ENCODE data around the gene KLHL35. TPM values are rescaled to one million over a fixed set of nuclear protein-coding genes. Genes with fewer than 3 reads are reported as not detected.

The KLHL35 gene
- total RNA-seq, 1 experiment from 2014 or later, result not detected

DNA sequence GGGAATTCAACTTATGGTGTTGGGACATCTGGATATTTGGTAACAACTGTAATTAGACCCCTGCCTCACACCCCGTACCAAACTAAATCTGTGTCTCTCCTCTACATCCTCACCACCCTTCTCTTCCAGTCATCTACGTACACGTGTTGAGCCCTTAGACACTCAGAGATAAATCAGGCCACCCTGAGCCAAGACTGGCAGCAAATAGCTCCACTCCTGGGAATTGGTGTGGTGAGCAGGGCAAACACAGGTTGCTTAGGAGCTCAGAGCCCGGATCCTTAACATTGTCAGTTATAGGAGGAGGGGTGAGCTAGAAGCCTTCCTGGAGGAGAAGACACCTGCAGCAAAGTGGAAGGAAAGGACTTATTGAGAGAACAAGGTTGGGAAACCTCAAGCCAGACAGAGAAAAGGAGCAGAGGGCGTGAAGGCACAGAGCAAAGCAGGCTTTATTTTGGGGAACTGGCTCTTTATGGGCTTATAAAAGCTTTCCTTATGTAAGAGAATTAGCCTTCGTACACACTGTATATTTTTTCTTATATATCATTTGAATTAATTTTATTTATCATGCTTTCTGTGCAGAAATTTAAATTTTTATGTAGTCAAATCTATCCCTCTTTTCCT lies 36.9 kb upstream of the KLHL35 start:
- DNase-seq (ENCODE audit: low spot score), result no peak

DNA sequence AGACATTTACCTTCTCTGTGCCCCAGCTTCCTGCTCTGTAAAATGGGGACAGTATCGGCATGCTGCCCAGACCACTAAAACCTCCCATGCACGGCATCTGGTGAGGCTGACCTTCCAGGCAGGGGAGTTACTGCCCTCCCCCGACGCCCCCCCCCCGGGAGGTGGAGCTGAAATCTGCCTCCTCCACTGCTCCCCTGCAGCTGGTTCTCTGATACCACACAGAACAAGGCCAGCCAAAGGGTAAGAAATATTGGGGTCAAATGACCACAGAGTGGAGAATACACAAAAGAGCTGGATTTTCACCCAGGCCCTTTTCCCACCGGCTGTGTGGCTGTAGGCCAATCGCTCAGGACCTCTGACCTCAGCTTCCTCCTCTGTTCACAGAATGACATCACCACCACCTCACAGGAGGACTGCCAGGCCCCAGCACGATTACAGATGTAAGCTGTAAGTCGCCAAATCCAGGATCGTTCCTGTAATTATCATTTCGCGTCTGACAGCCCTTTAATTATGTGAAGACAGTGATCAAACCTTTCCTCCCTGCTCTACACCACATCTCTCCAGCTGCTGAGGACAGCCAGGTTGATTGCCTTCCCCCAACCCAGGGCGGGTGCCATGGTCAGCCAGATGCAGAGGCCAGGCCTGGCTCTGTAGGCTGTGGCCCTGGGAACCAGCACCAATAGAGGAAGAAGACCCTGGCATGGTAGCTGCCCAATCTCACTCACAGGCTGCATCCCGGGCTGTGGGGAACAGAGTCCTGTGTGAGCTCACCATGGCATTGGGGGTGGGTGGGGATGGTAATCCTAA lies 35.7 kb upstream of the KLHL35 start:
- peak; percentile 56 for DNase-seq (ENCODE audit: low spot score)

DNA sequence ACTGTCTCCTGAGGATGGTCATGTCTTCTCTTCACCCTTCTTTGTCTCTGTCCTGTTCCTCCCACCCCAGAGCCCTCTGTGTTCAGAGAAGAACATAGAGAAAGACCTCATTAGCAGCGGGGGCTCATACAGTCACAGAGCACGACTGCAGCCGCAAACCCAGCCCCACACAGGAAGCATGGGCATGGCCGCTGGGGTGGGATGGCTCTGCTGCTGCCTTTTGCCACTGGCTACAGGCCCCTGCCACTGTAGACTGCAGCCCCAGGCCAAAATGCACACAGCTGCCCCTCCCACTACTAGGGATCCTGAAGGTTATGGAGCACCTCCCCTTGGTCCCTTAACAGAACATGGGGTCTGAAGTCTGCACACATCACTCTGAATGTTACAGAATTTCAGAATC lies 34.9 kb upstream of the KLHL35 start:
- no peak for DNase-seq (ENCODE audit: low spot score)

DNA sequence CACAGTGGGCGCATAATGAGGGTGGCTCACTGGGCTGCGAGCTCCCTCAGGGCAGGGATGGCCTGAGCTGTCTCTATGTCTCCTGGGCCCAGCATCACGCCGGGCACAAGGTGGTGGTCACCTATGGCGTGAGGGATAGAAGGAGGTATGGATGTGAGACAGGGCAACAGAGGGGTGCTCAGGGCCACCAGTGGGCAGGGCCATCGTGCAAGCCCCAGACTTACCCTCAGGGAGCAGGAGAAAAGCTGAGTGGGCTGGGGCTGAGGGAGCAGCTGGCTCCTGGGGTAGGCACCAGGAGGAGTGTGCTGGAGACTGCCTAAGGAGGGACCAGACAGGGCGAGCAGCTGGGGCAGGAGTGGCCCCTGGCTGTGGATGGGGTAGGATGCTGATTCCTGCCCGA lies 34.3 kb upstream of the KLHL35 start:
- DNase-seq (ENCODE audit: low spot score), result no peak

DNA sequence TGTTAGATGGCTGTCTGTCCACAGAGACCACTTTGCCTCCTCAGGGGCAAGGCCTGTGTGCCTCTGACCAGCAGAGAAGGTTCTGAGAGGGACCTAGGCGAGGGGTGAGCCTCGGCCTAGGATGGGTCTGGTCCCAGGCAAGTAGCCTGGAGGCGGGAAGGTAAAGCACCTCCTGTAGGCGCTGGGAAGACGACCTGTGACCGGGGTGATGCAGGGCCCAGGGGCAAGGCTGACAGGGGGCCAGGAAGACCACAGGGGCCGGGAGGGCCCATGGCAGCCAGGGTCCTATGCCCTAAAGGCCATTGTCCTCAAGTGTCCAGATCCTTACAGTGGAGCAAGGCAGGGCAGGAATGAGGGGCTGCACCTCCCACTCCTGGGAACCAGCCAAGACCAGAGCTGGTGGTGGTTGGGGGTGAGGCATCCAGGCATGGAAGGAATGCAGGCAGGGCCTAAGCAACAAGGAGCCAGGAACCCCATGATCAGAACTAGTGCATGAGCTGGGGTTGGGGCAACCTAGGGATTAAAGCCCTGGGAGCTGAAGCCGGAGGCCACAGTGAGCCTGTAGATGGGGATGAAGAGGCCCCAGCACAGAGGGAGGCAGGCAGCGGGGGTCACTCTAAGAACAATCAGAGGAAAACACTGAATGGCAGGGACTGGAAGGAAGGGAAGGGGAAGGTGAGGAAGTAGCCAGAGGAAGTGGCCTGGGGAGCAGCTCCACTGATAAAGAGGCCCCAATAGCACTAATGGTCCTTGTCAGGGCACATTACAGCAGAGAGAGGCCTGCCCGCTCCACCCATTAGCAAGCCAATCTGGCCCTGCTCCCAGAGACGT lies 32.9 kb upstream of the KLHL35 start:
- DNase-seq (ENCODE audit: low spot score), result peak; percentile 31

DNA sequence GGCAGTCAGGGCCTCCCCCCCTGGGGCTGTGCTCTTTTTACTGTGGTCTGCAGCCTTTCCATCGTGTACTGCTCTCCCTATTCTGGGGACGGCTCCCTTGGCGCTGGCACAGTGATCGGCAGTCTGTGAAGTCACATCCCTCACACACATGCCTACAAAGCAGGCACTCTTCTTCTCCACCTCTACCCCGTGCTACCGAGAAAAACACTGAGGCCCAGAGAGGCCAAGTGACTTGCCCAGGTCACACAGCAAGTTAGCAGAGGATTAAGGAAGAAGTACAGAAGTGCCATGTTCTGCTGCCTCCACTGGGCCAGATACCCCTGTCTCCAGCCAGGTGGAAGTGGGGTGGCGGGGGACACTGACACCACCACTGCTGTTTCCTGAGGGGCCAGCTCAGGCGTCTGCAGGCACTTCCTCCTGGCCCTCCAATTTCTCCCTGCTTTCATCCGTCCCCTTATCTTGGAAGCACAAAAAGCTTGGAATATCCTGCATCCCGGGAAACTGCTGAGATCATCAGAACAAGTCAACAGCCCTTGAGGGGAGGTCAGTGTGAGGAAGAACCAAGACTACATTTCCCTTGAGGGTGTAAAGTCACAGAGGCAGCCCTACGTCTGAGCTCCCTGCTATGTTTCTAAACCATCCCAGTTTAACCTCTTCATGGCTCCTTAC lies 30.2 kb upstream of the KLHL35 start:
- DNase-seq (ENCODE audit: low spot score), result no peak

DNA sequence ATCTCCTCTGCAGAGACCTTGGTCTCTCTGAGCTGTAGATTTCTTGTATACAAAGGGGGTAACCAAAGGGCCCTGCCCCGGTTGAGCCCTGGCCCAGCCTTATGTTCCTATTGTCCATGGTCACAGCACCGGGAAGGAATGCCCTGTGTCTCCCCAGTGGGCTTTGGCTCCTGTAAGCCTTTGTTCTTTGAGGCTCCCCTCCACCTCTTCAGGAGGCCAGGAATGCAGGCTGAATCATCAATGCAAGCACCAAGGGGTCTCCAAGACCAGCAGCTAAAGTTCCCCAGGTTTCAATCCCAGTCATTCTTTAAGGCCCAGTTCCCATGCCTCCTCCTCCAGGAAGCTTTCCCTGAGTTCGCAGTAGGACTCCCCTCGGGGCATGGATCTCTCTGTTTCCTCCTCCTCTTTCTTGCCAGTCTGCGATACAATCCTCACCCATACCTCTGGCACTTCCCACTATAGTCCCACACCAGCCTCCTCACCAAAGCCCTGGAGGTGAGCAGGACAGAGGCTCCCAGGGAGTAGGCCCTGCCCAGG lies 29.2 kb upstream of the KLHL35 start:
- no peak for DNase-seq (ENCODE audit: low spot score)

DNA sequence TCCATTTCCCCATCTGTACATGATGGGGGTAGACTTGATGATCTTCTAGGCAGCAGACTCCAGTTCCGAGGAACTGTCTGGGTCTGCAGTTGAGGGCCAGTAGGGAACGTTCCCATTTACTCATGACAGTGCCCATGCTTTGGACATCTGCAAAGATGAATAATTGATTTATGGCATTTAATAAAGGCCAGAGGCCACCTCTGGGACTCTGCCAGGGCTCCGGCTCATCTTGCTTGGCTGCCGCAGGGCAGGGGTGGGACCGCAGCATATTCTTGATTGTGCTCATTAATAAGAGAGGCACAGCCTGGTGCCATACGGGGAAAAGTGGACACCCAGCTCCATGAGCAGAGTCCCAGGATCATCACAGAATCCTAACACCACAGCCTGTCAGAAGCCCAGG lies 28.1 kb upstream of the KLHL35 start:
- no peak for DNase-seq (ENCODE audit: low spot score)

DNA sequence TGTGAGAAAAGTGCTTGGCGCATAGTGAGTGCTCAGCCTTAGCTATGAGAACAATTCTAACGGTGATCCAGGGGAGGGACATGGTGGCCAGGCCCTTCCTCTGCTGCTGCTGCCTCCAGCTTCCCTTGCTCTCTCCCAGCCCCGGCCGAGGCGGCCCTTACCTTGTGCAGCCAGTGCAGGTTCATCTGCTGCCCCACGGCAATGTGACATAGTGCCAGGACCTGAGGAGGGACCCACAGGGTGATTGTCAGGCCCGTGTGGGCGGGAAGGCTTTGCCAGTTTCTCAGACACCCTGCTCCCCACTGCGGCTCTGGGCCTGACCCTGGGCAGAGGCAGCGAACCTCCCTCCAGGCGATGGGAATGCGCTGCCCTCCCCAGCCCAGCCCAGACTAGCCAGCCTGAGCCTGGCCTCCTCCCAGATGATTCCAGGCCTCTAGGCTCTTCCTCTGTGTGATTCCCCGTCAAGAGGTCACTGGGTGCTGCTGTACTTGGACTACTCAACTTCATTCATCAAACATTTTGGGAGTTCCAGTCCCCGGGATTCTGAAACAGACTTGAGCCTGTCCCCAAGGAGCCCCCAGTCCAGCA lies 23.7 kb upstream of the KLHL35 start:
- no peak for DNase-seq (ENCODE audit: low spot score)

DNA sequence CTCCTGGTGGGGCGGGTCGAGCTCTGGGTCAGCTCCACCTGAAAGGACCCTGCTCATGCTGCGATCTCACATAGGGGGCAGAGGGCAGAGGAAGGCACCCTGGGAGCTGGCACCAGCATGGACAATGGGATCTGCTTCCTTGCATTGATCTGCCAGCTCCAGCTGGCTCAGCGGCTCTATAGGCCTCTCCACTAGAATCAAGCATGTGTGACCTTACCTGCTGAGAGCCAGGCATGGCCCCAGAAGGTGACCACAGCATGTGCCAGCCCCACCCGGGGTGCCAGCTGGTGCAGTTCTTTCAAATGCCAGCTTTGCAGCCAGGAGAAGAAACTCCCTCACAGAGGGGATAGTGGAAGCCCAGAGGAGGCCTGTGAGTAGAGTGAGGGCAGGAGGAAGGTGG lies 22.0 kb upstream of the KLHL35 start:
- no peak for DNase-seq (ENCODE audit: low spot score)

DNA sequence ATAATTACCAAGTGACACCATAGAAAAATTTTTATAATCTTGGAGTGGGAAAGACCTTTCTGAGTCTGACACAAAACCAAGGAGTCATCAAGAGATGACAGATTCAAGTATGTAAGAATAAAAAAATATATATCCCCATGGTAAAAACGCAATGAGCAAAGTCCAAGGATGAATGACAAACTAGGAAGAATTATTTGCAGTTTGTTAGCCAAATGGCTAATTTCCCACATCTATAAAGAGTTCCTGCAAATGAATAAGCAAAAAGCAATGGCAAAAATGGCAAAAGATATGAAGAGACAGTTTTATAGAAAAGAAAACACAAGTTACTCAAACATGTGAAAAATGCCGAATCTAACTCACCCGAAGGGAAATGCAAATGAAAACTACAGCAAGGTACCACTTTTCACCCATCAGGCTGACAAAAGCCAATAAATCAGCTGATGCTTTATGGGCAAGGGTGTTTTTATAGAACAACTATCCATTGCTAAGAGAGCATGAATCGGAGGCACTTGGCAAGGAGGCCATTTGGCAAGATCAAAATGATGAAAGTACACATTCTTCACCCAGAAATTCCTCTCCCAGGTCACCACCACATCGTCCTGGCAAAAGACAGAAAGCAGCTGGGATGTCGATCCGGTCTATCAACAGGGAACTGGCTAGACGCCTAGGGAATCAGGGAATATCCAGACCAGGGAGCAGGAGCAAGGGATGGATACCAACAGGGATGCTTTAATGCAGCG lies 21.1 kb upstream of the KLHL35 start:
- peak; percentile 87 for DNase-seq (ENCODE audit: low spot score)

DNA sequence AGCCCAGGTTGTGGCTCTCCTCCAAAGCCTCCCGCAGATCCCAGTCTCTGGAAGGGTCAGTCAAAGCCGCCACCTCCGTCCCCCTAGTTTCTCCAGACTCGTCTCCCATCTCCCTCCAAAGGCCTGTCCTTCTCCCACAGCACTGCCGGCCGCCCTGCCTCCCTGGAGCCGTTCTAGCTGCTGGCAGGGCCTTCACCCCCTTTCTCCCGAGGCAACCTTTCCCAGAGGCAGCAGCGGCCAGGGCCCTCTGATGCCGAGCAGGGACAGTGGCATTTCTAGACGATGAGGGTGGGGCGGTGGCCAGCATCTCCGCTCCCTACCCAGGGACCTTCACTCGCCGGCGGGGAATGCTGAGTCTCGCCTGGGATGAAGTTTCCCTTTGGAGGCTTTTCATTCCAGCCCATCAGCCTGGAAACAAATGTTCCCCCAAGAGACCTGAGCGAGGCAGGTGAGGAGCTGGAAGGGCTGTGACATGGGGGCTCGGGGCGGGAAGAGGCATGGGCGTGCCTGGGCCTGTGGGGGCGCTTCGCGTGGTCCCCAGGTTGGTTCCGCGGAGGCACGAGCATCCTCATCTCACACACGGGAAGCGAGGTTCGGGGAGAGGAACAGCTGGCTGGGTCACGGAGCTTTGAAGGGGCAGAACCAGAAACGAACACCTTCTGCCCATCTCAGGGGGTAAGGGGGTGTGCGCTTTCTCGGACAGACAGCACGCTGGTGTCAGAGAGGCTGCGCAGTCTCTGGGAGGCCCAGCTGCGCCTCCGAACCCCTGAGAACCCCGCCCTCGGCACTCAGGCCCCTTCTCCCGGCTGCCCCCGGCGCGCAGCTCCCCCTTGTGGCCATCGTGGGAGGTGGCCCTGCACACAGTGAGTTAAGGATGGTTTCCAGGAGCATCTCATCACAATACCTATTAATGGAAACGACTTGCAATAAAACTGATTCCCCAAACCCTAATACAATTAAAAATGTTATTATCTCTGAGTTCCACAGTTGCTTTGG lies 18.1 kb upstream of the KLHL35 start:
- no peak for DNase-seq (ENCODE audit: low spot score)

DNA sequence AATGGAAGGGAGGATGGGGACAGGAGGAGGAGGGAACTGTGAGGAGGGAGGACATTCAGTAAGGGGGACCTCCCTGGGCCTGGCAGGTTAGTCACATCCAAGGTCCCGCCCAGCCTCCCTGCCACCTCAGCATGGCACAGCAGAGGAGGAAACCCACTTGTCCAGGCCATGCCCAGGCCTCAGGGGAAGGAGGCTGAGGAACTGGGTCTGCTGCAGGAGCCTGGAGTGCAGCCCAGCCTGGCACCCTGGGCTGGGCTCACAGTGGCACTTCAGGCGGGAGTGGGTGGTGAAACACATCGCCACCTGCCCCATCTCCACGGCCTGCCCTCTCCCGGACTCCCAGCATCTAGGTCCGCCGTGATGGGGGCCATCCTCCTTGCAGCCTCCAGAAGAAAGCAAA lies 17.2 kb upstream of the KLHL35 start:
- DNase-seq (ENCODE audit: low spot score), result peak; percentile 25

DNA sequence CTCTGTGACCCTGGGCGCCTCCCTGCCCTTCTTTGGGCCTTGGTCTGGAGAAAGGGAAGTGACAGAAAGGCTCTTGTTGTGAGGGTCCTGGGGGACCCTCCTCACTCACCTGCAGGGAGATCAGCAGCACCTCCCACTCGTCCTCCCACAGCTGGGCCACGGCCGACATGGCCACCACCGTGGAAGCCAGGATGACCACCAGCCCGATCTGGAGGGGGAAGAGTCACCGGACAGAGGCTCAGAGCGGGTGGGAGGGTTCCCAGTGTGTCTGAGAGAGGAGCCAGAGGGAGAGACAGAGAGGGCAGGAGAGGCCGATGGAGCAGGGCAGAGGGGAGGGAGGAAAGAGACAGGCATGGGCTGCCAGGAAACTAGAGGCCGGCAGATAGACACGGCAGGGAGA lies 16.8 kb upstream of the KLHL35 start:
- DNase-seq (ENCODE audit: low spot score), result no peak

DNA sequence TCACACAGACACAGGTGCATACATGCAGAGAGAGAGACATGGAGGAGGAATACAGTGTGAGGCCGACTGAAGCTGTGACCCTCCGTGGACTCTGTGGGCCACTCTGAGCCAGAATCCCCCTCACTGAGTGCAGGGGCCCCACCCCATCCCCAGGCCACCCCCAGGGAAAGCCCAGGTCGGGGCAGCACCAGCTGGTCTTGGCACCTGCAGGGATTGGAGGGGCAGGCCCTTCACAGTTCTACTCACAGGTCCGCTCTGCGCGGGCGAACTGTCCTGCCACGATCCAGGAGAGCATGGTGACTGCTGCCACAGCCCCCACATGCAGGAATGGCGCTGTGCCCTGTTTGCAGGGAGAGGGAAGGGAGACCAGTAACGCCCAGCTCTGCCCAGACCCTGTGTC lies 16.3 kb upstream of the KLHL35 start:
- DNase-seq (ENCODE audit: low spot score), result no peak

DNA sequence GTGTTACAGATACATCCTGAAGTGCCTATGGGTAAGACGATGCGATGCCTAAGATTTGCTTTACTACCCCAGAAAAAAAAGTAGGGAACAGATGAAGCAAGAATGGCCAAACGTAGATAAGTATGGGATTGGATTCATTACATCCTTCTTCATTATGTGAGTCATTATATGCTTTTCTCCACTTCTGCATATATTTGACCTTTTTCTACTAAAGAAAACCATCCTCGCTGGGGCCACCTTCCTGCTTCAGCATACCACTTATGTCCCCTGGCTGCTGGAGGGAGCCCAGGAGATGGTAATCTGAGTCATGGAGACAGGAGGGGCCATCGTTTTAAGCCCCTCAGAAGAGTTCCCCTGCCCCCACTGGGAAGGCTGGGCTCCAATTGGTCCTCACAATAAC lies 14.4 kb upstream of the KLHL35 start:
- no peak for DNase-seq (ENCODE audit: low spot score)

DNA sequence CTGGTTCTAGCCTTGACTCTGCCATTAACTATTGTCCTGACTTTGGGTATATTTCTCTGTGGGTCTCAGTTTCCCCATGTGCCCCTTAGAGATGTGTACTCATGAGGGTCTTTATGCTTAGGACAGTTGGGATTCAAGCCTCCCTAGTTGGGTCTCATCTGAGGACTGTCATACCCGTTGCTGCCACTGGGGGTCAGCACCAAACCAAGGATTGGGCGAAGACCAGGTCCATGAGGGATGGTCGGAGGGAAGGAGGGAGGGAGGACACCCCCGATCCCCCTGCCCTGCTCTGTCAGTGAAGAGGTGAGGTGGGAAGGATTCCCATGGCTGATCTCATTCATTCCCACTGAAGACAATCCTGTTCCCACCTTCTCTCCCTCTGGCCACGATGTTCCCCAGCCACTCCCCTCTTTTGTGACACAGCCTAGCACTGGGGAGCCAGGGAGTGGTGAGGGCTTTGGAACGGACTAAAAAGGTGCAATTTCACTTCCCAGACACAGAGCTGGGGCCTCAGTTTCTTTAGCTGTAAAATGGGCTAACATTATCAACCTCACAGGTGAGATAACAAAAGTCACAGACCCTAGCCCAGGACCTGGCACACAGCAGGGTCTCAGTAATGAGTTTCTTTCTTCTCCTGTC lies 12.4 kb upstream of the KLHL35 start:
- DNase-seq (ENCODE audit: low spot score), result peak; percentile 59

DNA sequence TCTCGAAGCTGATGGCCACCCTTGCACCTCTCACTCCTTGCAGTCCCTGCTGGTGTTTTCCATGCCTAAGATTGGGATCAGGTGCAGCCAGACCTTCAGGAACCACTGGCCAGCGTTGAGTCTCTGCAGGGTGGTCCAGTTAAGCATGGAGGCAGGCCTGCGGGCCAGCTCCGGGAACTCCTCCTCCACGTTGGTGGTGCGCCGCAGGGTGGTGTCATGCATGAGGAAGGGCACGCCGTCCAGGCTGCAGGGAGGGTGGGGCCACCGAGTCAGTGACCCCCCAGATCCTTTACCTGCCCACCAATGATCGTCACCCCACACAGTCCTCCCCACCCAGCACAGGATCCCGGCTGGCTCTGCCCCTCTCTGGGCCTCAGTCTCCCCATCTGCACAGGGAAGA lies 10.0 kb upstream of the KLHL35 start:
- DNase-seq (ENCODE audit: low spot score), result no peak
